Activated naive CD4-positive, alpha-beta T cell treated with anti-CD3 and anti-CD28 coated beads, Interleukin-2, amount 50 U/mL, for 24 hours (primary cell): ENCODE measurements around the gene GP2.
"Not testable (repeated sequence)": the region's sequence is repeated elsewhere in the genome, so short reads cannot be mapped to it uniquely, and the experiment has no call there.

Experiments
- H3K27ac Mint-ChIP-seq: one replicate; pipeline ENCODE4 v1.8.0; 2021; ENCODE audit warnings: mild to moderate bottlenecking, mixed read lengths
- H3K27me3 Mint-ChIP-seq: one replicate; pipeline ENCODE4 v1.8.0; 2021; ENCODE audit warnings: mixed read lengths
- H3K36me3 Mint-ChIP-seq: one replicate; pipeline ENCODE4 v1.8.0; 2021; ENCODE audit warnings: mixed read lengths
- H3K4me1 Mint-ChIP-seq: one replicate; pipeline ENCODE4 v1.8.0; 2021; ENCODE audit warnings: mixed read lengths
- H3K4me3 Mint-ChIP-seq: one replicate; pipeline ENCODE4 v1.8.0; 2021; ENCODE audit warnings: mild to moderate bottlenecking, mixed read lengths
- H3K9me3 Mint-ChIP-seq: one replicate; pipeline ENCODE4 v1.8.0; 2021; ENCODE audit warnings: mixed read lengths

Gene GP2

GRCh38 chr16:20334396-20334795 is 7.1 kb upstream of the GP2 start:
- no peak overlapping the region for H3K4me3 Mint-ChIP-seq
- peaks cover 2% of the 10 kb centered on the region for H3K27me3 Mint-ChIP-seq
- no peak overlapping the region for H3K27ac Mint-ChIP-seq
- H3K4me1 Mint-ChIP-seq, result no peaks in the 10 kb centered on the region
- no peaks in the 10 kb centered on the region for H3K9me3 Mint-ChIP-seq
- no peaks in the 10 kb centered on the region for H3K36me3 Mint-ChIP-seq

- H3K36me3 Mint-ChIP-seq, result no peaks in the 10 kb centered on the region
- no peaks in the 10 kb centered on the region for H3K9me3 Mint-ChIP-seq
- peaks cover 3% of the 10 kb centered on the region for H3K27me3 Mint-ChIP-seq
- no peak overlapping the region for H3K4me3 Mint-ChIP-seq
- H3K27ac Mint-ChIP-seq, result no peak overlapping the region
- H3K4me1 Mint-ChIP-seq, result no peaks in the 10 kb centered on the region
Measured at GRCh38 chr16:20333120-20333519, 5.8 kb upstream of the GP2 start.

DNA sequence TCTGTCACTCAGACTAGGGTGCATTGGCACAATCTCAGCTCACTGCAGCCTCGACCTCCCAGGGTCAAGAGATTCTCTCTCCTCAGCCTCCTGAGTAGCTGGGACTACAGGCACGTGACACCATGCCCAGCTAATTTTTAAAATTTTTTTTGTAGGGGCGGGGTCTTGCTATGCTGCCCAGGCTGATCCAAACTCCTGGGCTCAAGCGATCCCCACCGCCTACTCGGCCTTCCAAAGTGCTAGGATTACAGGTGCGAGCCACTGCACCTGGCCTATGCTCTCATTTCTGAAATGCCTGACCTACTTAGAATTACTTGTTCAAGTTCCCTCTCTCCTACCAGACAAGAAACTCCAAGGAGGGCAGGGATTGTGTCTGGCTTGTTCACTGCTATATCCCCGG is 5.1 kb upstream of the GP2 start:
- Mint-ChIP-seq H3K27me3 (peaks cover 3% of the 10 kb centered on the region), H3K9me3 (no peaks in the 10 kb centered on the region), H3K4me3 (no peak overlapping the region), H3K27ac (no peak overlapping the region), H3K36me3 (no peaks in the 10 kb centered on the region), H3K4me1 (no peaks in the 10 kb centered on the region)

DNA sequence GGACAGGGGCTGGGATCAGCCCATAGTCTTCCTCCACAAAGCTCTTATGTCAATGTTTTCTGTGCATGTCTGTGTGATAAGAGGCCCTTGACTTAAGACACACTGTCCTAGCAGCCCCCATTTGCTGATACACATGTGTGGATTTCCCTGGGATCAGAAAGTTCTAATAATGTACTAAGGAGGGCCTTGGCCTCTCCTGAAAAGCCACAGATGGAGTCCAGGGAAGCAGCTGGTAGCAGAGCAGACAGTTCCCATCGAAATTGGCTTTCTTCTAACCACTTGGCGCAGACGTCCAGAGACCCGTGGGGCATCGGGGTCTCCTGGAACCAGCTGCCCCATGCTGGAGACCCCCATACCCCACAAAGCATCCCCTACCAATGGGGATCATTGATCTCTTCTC is 4.3 kb upstream of the GP2 start:
- Mint-ChIP-seq H3K4me3 (no peak overlapping the region), H3K4me1 (no peaks in the 10 kb centered on the region), H3K36me3 (no peaks in the 10 kb centered on the region), H3K9me3 (no peaks in the 10 kb centered on the region), H3K27ac (no peak overlapping the region), H3K27me3 (peaks cover 3% of the 10 kb centered on the region)

- peaks cover 3% of the 10 kb centered on the region for H3K27me3 Mint-ChIP-seq
- H3K4me1 Mint-ChIP-seq, result no peaks in the 10 kb centered on the region
- H3K27ac Mint-ChIP-seq, result no peak overlapping the region
Measured at GRCh38 chr16:20329392-20330138, 2.3 kb upstream of the GP2 start.

GRCh38 chr16:20326321-20326720 is 992 bp downstream of the GP2 start:
- Mint-ChIP-seq H3K9me3 (no peaks in the 10 kb centered on the region), H3K4me3 (no peak overlapping the region), H3K36me3 (no peaks in the 10 kb centered on the region), H3K27ac (no peak overlapping the region), H3K27me3 (peaks cover 3% of the 10 kb centered on the region), H3K4me1 (no peaks in the 10 kb centered on the region)

More at GRCh38 chr16:20329392-20330138, 2.3 kb upstream of the GP2 start:
- H3K4me3 Mint-ChIP-seq, result no peak overlapping the region
- H3K36me3 Mint-ChIP-seq, result no peaks in the 10 kb centered on the region
- H3K9me3 Mint-ChIP-seq, result no peaks in the 10 kb centered on the region

GRCh38 chr16:20325005-20325404 is 2.3 kb downstream of the GP2 start:
- Mint-ChIP-seq H3K27me3 (peaks cover 3% of the 10 kb centered on the region), H3K4me3 (no peak overlapping the region), H3K27ac (no peak overlapping the region), H3K9me3 (no peaks in the 10 kb centered on the region), H3K36me3 (no peaks in the 10 kb centered on the region), H3K4me1 (no peaks in the 10 kb centered on the region)

DNA sequence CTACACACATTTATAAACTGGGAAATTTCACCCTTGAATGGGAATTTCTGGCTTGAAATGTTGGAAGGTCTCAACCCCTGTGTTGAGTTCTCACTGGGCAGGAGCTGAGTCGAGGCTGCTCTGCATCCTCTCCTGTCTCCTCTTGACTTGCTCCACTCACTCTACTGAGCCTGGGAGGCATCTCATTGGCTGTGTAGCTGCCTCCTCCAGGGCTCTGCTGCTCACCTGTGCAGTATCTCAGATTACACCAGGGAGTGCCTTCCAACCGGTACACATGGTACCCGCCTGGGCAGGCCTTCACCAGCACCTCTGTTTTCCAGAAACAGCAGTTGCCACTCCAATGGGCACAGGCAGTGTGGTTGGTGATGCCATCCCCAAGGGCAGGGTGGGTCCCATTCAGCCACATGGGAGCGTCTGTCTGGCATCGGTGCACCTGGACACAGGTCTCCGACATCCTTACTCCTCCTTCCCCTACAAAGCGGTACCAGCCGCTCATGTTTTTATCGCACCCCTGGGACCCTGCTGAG is 3.7 kb downstream of the GP2 start:
- Mint-ChIP-seq H3K4me1 (no peaks in the 10 kb centered on the region), H3K36me3 (no peaks in the 10 kb centered on the region), H3K27me3 (peaks cover 2% of the 10 kb centered on the region), H3K9me3 (no peaks in the 10 kb centered on the region), H3K27ac (no peak overlapping the region), H3K4me3 (no peak overlapping the region)

DNA sequence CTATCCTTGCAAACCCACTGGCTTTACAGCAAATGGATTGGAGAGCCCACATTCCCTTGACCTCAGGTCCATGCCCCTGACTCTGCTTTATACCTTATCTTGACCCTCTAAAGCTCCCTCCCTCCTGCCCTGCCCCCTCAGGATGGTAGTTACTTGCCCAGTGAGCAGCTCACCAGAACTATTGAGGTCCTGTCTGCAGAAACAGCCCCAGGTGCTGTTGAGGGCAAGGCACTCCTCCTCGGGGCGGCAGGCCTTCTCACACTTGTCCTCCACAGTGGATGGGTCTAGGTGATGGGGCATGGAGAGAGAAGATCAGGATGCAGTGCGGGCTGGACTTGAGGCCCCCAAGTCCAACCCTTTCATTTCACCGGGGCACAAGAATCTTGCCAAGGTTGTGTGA is 4.6 kb downstream of the GP2 start:
- Mint-ChIP-seq H3K27ac (no peak overlapping the region), H3K36me3 (no peaks in the 10 kb centered on the region), H3K4me3 (no peak overlapping the region), H3K9me3 (no peaks in the 10 kb centered on the region), H3K27me3 (peaks cover 2% of the 10 kb centered on the region), H3K4me1 (no peaks in the 10 kb centered on the region)

- Mint-ChIP-seq H3K4me3 (no peak overlapping the region), H3K36me3 (no peaks in the 10 kb centered on the region), H3K4me1 (no peaks in the 10 kb centered on the region), H3K27ac (no peak overlapping the region), H3K27me3 (peaks cover 2% of the 10 kb centered on the region), H3K9me3 (no peaks in the 10 kb centered on the region)
Measured at GRCh38 chr16:20321671-20322070, 5.6 kb downstream of the GP2 start.

DNA sequence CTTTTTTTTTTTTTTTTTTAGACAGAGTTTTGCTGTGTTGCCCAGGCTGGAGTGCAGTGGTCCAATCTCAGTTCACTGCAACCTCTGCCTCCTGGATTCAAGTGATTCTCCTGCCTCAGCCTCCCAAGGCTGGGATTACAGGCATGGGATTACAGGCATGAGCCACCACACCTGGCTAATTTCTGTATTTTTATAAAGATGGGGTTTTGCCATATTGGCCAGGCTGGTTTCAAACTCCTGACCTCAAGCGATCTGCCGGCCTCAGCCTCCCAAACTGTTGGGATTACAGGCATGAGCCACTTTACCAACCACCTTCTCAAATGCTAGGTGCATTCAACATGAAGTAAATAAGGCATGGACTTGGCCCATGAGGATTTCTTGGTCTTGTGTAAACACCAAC is 6.3 kb downstream of the GP2 start:
- H3K4me3 Mint-ChIP-seq, H3K9me3 Mint-ChIP-seq, H3K27me3 Mint-ChIP-seq, H3K36me3 Mint-ChIP-seq, H3K4me1 Mint-ChIP-seq, H3K27ac Mint-ChIP-seq: not testable (repeated sequence)

DNA sequence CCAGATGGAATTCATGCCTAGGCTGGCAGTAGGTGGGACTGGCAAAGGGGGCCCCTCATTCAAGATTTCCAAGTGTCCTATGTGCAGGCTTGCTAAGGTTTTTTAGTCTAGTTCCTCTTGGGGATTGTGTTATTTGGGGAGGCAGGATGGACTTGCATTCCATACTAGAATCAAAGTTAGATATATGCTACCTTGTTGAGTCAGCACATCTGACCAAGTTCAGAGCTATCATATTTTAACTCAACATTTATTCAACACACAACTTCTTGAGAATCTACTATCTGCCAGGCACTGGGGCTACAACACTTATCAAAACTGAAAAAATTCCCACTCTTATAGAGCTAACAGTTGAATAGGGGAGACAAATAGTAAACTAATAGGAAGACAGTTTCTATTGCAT is 6.7 kb downstream of the GP2 start:
- Mint-ChIP-seq H3K27me3 (peaks cover 2% of the 10 kb centered on the region), H3K27ac (no peak overlapping the region), H3K4me1 (no peaks in the 10 kb centered on the region)

DNA sequence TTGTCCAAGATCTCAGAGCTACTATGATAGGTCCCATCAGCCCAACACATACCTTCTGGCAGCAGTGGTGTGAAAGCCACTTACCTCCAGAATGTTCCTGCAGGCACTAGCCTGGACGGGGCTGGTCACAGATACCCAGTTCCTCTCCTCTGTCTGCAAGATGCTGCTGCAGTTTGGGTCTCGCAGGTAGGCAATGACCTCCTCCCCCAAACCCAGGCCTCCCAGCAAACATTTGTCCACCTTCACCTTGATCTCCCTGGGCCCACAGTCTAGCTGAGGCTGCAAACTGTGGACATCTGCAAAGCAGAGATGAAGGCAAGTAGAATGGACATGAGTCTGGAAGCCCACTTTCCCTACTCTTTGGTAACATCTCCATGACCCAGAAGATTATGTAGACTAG is 7.1 kb downstream of the GP2 start:
- Mint-ChIP-seq H3K9me3 (no peaks in the 10 kb centered on the region), H3K36me3 (no peaks in the 10 kb centered on the region), H3K4me1 (no peaks in the 10 kb centered on the region)

More for the DNA sequence above, 6.7 kb downstream of the GP2 start:
- Mint-ChIP-seq H3K4me3 (no peak overlapping the region), H3K9me3 (no peaks in the 10 kb centered on the region), H3K36me3 (no peaks in the 10 kb centered on the region)

GRCh38 chr16:20319406-20319805 is 7.9 kb downstream of the GP2 start:
- H3K4me3 Mint-ChIP-seq, result no peak overlapping the region
- H3K9me3 Mint-ChIP-seq, result no peaks in the 10 kb centered on the region
- H3K27me3 Mint-ChIP-seq, result peaks cover 2% of the 10 kb centered on the region
- no peak overlapping the region for H3K27ac Mint-ChIP-seq
- H3K4me1 Mint-ChIP-seq, result no peaks in the 10 kb centered on the region
- no peaks in the 10 kb centered on the region for H3K36me3 Mint-ChIP-seq

More for the DNA sequence above, 7.1 kb downstream of the GP2 start:
- Mint-ChIP-seq H3K27ac (no peak overlapping the region), H3K4me3 (no peak overlapping the region), H3K27me3 (peaks cover 2% of the 10 kb centered on the region)

DNA sequence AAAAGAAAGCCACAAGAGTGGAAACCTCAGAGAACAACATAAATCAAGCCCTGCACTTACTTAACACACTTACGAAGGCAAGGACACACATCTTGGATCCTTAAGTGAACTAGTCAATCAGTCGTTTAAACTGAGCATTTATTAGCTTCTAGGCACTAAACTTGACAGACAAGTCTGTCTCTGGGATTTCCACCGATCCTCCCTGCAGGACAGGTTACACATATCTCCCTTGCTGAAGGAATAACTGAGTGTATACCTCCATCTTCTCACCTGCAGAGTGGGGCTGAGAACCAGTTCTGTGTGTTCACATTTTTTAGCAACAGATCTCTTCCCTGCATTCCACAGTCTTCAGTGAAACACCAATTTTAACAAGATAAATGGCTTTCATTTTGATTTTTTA is 8.9 kb downstream of the GP2 start:
- H3K4me3 Mint-ChIP-seq, result no peak overlapping the region
- H3K27me3 Mint-ChIP-seq, result peaks cover 2% of the 10 kb centered on the region
- H3K36me3 Mint-ChIP-seq, result no peaks in the 10 kb centered on the region
- no peaks in the 10 kb centered on the region for H3K4me1 Mint-ChIP-seq
- no peak overlapping the region for H3K27ac Mint-ChIP-seq
- no peaks in the 10 kb centered on the region for H3K9me3 Mint-ChIP-seq

GRCh38 chr16:20318006-20318405 is 9.3 kb downstream of the GP2 start:
- peaks cover 2% of the 10 kb centered on the region for H3K27me3 Mint-ChIP-seq
- no peaks in the 10 kb centered on the region for H3K9me3 Mint-ChIP-seq
- no peak overlapping the region for H3K27ac Mint-ChIP-seq
- no peaks in the 10 kb centered on the region for H3K4me1 Mint-ChIP-seq
- H3K36me3 Mint-ChIP-seq, result no peaks in the 10 kb centered on the region
- no peak overlapping the region for H3K4me3 Mint-ChIP-seq

GRCh38 chr16:20317117-20317516 is 10.2 kb downstream of the GP2 start:
- no peaks in the 10 kb centered on the region for H3K36me3 Mint-ChIP-seq
- no peak overlapping the region for H3K27ac Mint-ChIP-seq

More at GRCh38 chr16:20317117-20317516, 10.2 kb downstream of the GP2 start:
- H3K27me3 Mint-ChIP-seq, result no peaks in the 10 kb centered on the region
- H3K4me1 Mint-ChIP-seq, result no peaks in the 10 kb centered on the region
- H3K9me3 Mint-ChIP-seq, result no peaks in the 10 kb centered on the region
- no peak overlapping the region for H3K4me3 Mint-ChIP-seq
